ENCODE results near the gene C16orf92. TPM values are rescaled to one million over a fixed set of nuclear protein-coding genes. Genes with fewer than 3 reads are reported as not detected.

C16orf92 gene
- total RNA-seq, 3 donors from 2014 or later (not counting 1 experiment from before 2014, with no cell fraction given): not detected

- H3K36me3 ChIP-seq (ENCODE audit: control insufficient read depth, insufficient read depth, low read length): peaks cover 19% of the 10 kb centered on the region
- TF ChIP-seq CTCF (IDR thresholded peaks at IDR 0.05): no peak
- Mint-ChIP-seq H3K36me3 (no peaks in the 10 kb centered on the region), H3K27ac (peak overlapping the region in 1 of 2 donors; percentile 54), H3K27me3 (ENCODE audit: low read depth in 2 of 2) (no peaks in the 10 kb centered on the region), H3K4me3 (no peak overlapping the region), H3K9me3 (no peaks in the 10 kb centered on the region), H3K4me1 (peaks cover 0 to 26% of the 10 kb centered on the region in 2 donors)
- WGBS (ENCODE audit: insufficient coverage): 92% methylated on average over 19 of the region's 19 CpGs
- H3K4me1 ChIP-seq (ENCODE audit: control insufficient read depth, insufficient read depth, low read length): peaks cover 2% of the 10 kb centered on the region
- H3K27ac ChIP-seq (ENCODE audit: low read length): no peak overlapping the region
- DNase-seq (no peak), ATAC-seq (no peak)
- no peak overlapping the region for H3K4me3 ChIP-seq (ENCODE audit: low read length)
- intact Hi-C loops (cut with micrococcal nuclease): no loop called here
- no peaks in the 10 kb centered on the region for H3K9me3 ChIP-seq (ENCODE audit: control insufficient read depth, insufficient read depth, low read length)
- no peaks in the 10 kb centered on the region for H3K27me3 ChIP-seq (ENCODE audit: control insufficient read depth, insufficient read depth, low read length)
These were observed 20.2 kb upstream of the C16orf92 start for GRCh38 chr16:30002614-30003346.

GRCh38 chr16:30003670-30004423 lies 19.2 kb upstream of the C16orf92 start:
- Mint-ChIP-seq H3K4me1 (peaks cover 0 to 26% of the 10 kb centered on the region in 2 donors), H3K4me3 (no peak overlapping the region), H3K27me3 (ENCODE audit: low read depth in 2 of 2) (peaks cover 0 to 3% of the 10 kb centered on the region in 2 donors), H3K9me3 (no peaks in the 10 kb centered on the region), H3K36me3 (no peaks in the 10 kb centered on the region), H3K27ac (no peak overlapping the region)
- intact Hi-C loops (cut with micrococcal nuclease): no loop called here
- ATAC-seq (no peak), DNase-seq (no peak)
- Histone ChIP-seq H3K9me3 (ENCODE audit: control insufficient read depth, insufficient read depth, low read length) (no peaks in the 10 kb centered on the region), H3K27me3 (ENCODE audit: control insufficient read depth, insufficient read depth, low read length) (no peaks in the 10 kb centered on the region), H3K36me3 (ENCODE audit: control insufficient read depth, insufficient read depth, low read length) (peaks cover 19% of the 10 kb centered on the region), H3K4me1 (ENCODE audit: control insufficient read depth, insufficient read depth, low read length) (peaks cover 2% of the 10 kb centered on the region), H3K27ac (ENCODE audit: low read length) (no peak overlapping the region), H3K4me3 (ENCODE audit: low read length) (no peak overlapping the region)
- 88% methylated on average over 15 of the region's 17 CpGs for WGBS (ENCODE audit: insufficient coverage)
- no peak for TF ChIP-seq CTCF (IDR thresholded peaks at IDR 0.05)

GRCh38 chr16:30004424-30004776 lies 18.6 kb upstream of the C16orf92 start:
- H3K4me1 ChIP-seq (ENCODE audit: control insufficient read depth, insufficient read depth, low read length): peaks cover 2% of the 10 kb centered on the region
- H3K27ac ChIP-seq (ENCODE audit: low read length): no peak overlapping the region
- H3K4me3 ChIP-seq (ENCODE audit: low read length): no peak overlapping the region
- intact Hi-C loops (cut with micrococcal nuclease): no loop called here
- Mint-ChIP-seq H3K4me3 (no peak overlapping the region), H3K4me1 (peaks cover 0 to 25% of the 10 kb centered on the region in 2 donors), H3K27ac (no peak overlapping the region), H3K9me3 (no peaks in the 10 kb centered on the region), H3K36me3 (no peaks in the 10 kb centered on the region), H3K27me3 (ENCODE audit: low read depth in 2 of 2) (peaks cover 0 to 8% of the 10 kb centered on the region in 2 donors)
- ATAC-seq (no peak), DNase-seq (no peak)
- 73% methylated on average over 19 of the region's 19 CpGs for WGBS (ENCODE audit: insufficient coverage)
- no peaks in the 10 kb centered on the region for H3K27me3 ChIP-seq (ENCODE audit: control insufficient read depth, insufficient read depth, low read length)
- no peak for TF ChIP-seq CTCF (IDR thresholded peaks at IDR 0.05)
- H3K36me3 ChIP-seq (ENCODE audit: control insufficient read depth, insufficient read depth, low read length): peaks cover 17% of the 10 kb centered on the region
- H3K9me3 ChIP-seq (ENCODE audit: control insufficient read depth, insufficient read depth, low read length): no peaks in the 10 kb centered on the region
